Colonic mucosa (tissue), 4 donors: ENCODE results near the gene MCC. TPM values are rescaled to one million over a fixed set of nuclear protein-coding genes. Genes with fewer than 3 reads are reported as not detected.

ENCODE experiments used
- DNase-seq: peaks from one replicate; pipeline ENCODE4 v3.0.0-alpha.2; 2020
- H3K27ac ChIP-seq: fragments of 200-600 bp; one replicate; pipeline ENCODE4 v1.8.0; 2021
- H3K27me3 ChIP-seq: fragments of 200-600 bp; one replicate; pipeline ENCODE4 v1.8.0; 2021
- H3K36me3 ChIP-seq: fragments of 200-600 bp; one replicate; pipeline ENCODE4 v1.8.0; 2021
- H3K4me1 ChIP-seq: fragments of 200-600 bp; one replicate; pipeline ENCODE4 v1.8.0; 2021; ENCODE audit warnings: mild to moderate bottlenecking
- H3K4me3 ChIP-seq: fragments of 200-600 bp; one replicate; pipeline ENCODE4 v1.8.0; 2021
- H3K9ac ChIP-seq, 2 donors: one replicate each; pipeline ENCODE4 v1.7.0; 2013; ENCODE audit warnings: control low read depth in 2 of 2, low read depth in 2 of 2, low read length in 2 of 2
- H3K9me3 ChIP-seq: fragments of 200-600 bp; one replicate; pipeline ENCODE4 v1.8.0; 2021
- intact Hi-C: fragments of 100-400 bp; cut with DNase I; formaldehyde crosslinking; loops from one replicate; pipeline ENCODE4 v1.14.1; 2022
- total RNA-seq, 2 donors: library from RNA; stranded (reverse); fragmentation: NEBNext Ultra II Directional in 1 of 2; extraction: Animal tissue kit (Norgen Biotek cat#: 25700) in 1 of 2; gene quantifications; one replicate each; pipeline ENCODE4 v1.2.1, GENCODE V29; 2021
- TF ChIP-seq, protein P1 (sequence below): fragments of 200-600 bp; IDR thresholded peaks from one replicate; pipeline ENCODE4 v1.8.0; 2022; ENCODE audit warnings: antibody characterized with exemption, mild to moderate bottlenecking
- donor health status: healthy.
- donor health status: DM: no; HTN: no; CAD: no.
- donor health status: DM: no; HTN: no; CAD: no.

Gene MCC
- total RNA-seq, 2 donors from 2014 or later: 1.9 to 3.1 TPM

DNA sequence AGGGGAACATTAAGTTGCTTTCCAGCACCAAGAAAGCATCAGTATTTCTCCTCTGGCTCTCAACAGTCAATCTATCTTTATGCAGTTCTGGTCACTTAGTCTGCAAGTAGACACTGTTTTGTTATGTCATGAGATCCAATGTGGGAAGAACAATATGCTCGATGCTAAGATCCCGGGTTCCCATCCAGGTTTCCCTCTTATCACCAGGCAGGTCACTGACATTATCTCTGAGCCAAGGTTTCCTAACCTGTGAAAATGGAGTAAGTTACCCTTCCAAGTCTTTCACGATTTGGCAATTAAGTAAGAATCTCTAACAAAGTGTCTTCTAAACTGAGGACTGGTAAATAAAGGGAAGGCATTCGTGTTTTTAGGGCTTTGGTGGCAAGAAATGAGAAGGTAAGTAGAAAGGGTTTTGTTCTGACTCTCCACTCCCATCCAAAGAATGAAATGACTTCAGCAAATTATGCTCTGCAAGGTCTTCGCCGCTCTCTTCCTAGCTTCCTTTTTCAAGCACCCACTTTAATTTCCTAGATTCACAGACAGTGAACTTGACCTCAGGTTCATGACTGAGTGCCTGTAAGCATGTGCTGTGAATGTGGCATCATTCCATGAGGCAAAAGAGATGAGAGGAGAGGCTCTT, 425.3 kb downstream of the MCC start:
- no peaks in the 10 kb centered on the region for H3K27me3 ChIP-seq
- no peaks in the 10 kb centered on the region for H3K4me1 ChIP-seq
- H3K9ac ChIP-seq: no peak overlapping the region
- no peak for DNase-seq
- no peak overlapping the region for H3K27ac ChIP-seq
- TF ChIP-seq, protein P1, sequence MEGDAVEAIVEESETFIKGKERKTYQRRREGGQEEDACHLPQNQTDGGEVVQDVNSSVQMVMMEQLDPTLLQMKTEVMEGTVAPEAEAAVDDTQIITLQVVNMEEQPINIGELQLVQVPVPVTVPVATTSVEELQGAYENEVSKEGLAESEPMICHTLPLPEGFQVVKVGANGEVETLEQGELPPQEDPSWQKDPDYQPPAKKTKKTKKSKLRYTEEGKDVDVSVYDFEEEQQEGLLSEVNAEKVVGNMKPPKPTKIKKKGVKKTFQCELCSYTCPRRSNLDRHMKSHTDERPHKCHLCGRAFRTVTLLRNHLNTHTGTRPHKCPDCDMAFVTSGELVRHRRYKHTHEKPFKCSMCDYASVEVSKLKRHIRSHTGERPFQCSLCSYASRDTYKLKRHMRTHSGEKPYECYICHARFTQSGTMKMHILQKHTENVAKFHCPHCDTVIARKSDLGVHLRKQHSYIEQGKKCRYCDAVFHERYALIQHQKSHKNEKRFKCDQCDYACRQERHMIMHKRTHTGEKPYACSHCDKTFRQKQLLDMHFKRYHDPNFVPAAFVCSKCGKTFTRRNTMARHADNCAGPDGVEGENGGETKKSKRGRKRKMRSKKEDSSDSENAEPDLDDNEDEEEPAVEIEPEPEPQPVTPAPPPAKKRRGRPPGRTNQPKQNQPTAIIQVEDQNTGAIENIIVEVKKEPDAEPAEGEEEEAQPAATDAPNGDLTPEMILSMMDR: no peak
- intact Hi-C loops: no loop called here
- H3K4me3 ChIP-seq: no peak overlapping the region
- H3K9me3 ChIP-seq: no peaks in the 10 kb centered on the region
- no peaks in the 10 kb centered on the region for H3K36me3 ChIP-seq

DNA sequence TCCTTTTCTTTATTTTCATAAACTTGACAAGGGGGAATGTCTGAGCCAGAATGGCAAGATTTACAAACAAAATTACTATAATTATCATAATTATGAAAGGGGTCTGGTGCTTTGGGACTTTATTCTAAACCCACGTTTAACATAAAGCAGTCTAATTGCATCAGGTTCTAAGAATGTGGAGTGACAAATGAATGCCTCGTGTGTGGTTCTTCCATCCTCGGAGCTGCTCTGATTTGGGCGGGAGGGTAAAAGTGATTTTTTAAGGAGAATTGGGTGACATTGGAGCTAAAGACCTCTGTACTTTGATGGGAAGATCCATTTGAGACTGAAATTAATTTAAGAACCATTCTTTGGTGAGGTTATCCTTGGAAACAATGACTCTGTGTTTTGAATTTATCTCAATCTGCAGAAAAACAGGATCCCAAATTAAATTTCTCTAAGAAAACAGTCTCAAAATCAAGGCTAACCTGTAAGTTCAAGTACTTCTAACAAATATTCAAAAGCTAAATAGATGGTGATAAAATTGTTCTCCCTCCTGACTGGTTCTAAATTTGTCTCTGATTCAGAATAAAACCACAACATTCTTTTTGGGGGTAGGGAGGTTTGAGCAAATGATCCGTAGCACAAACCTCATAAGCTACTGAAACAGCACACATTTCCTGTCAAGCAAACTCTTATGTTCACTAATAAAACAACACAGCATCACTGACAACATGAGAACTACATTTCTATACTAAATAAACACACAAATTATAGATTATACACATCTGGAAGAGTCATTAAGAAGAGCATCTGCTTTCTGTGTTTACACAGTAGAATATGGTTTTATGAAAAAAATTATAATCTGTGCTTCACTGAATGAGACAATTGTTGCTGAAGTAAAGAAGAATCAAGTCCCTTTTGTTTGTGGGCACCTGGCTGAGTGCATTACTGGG, 426.1 kb downstream of the MCC start:
- no peaks in the 10 kb centered on the region for H3K9me3 ChIP-seq
- TF ChIP-seq, protein P1: no peak
- no peak overlapping the region for H3K27ac ChIP-seq
- no peaks in the 10 kb centered on the region for H3K4me1 ChIP-seq
- DNase-seq: no peak
- no peak overlapping the region for H3K4me3 ChIP-seq
- intact Hi-C loops: no loop called here
- no peaks in the 10 kb centered on the region for H3K36me3 ChIP-seq
- H3K27me3 ChIP-seq: no peaks in the 10 kb centered on the region
- no peak overlapping the region for H3K9ac ChIP-seq

DNA sequence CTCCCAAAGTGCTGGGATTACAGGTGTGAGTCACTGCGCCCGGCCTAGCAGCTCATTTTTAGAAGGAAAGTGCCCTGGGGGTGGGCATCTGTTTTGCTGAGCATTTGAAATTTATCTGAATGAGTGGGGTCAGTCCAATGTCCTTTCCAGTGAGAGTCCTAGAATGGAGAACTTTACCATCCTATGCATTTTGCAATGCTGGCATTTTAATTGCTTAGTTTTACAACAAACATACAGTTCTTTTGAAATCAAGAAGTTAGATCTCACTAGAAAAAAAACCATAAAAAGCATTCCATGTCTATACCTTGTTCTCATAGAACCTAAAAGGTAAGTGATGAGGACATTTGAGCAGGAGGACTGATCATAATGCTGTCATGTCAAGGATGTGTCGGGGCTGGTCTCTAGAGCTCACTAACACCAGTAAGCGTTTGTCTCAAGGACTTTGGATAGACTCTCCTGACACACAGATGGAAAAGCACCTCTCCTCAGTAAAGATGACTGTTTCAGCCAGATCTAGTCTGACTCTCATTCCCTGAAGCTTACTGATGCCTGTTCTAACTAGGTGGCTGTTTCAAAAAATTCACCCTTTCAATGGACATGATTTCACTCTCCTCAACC, 427.7 kb downstream of the MCC start:
- Histone ChIP-seq H3K27ac (no peak overlapping the region), H3K36me3 (no peaks in the 10 kb centered on the region), H3K9ac (no peak overlapping the region), H3K4me3 (no peak overlapping the region), H3K27me3 (no peaks in the 10 kb centered on the region), H3K4me1 (no peaks in the 10 kb centered on the region), H3K9me3 (no peaks in the 10 kb centered on the region)
- no peak for DNase-seq
- intact Hi-C loops: no loop called here
- TF ChIP-seq, protein P1: no peak

DNA sequence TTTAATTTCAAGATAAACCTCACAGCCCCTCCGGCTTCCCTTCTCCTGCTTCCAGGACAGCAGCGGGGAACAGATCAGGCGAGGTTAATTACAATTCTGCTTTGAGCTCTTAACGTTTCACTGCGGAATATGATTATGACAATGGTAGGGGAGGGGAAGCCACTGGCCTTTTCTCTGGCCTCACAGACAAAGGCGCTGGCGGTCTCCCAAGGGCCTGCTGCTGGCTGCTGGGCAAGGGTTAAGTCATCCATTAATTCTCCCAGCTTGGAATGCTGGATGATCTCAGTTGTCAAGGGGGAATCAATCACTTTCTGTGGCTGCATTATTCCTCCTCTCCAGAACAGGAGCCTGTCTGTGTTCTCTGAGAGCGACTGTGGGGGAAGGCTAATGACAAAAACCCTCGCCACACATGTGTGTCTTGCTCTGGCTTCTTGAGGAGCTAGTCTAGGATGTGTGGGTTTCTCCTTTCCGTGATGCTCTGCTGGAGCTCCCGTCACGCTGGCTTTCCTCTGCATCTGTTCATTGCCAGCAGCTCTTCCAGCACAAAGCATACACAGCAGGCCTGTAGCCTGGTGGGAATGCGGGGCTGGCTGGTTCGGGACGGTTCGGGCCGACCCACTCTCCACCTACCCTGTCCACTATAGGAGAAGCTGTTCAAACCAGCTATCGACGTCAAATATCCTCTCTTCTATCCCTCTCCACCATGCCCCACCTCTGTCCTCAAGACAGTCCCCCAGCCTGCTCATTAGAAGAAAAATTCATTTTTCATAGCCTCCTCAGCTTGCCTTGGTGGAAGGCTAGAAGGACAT, 428.8 kb downstream of the MCC start:
- no peak overlapping the region for H3K27ac ChIP-seq
- no peaks in the 10 kb centered on the region for H3K27me3 ChIP-seq
- no peaks in the 10 kb centered on the region for H3K36me3 ChIP-seq
- no peaks in the 10 kb centered on the region for H3K4me1 ChIP-seq
- intact Hi-C loops: no loop called here
- H3K9me3 ChIP-seq: no peaks in the 10 kb centered on the region
- no peak overlapping the region for H3K4me3 ChIP-seq
- TF ChIP-seq, protein P1: no peak
- H3K9ac ChIP-seq: no peak overlapping the region
- no peak for DNase-seq

DNA sequence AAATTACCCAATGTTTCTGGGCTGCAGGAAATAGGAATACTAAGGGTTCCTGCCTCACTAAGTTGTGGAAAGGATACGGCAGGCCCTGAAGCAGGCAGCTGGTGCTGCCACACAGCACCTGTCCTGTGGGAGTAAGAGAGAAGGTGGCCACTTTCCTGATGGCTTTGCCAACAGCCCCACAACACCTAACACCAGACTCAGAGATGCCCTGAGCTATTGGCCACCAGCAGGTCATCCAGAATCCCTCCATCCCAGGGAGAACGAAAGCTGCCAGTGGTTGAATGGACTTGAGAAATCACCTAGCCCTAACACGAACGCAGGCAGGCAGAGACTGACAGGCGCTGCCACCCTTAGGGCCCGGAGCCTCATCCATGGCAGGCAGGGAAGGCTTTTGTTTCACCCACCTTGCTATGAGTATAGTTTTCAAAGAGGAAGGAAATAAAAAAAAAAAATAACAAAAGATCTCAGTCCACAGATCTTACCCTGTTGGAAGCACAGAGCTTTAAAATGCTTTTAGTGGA, 429.5 kb downstream of the MCC start:
- Histone ChIP-seq H3K36me3 (no peaks in the 10 kb centered on the region), H3K27me3 (no peaks in the 10 kb centered on the region), H3K4me1 (no peaks in the 10 kb centered on the region), H3K9me3 (no peaks in the 10 kb centered on the region), H3K4me3 (no peak overlapping the region), H3K27ac (no peak overlapping the region), H3K9ac (no peak overlapping the region)
- DNase-seq: no peak
- TF ChIP-seq, protein P1: no peak
- intact Hi-C loops: no loop called here
